AG09319 (cell line): ENCODE data around the gene PXMP2.

Experiments
- DNase-seq: peaks from one replicate; pipeline ENCODE4 v3.0.0-alpha.2; 2010; ENCODE audit warnings: low read depth; ENCODE audit errors: extremely low read depth
- CTCF ChIP-seq: IDR thresholded peaks from 2 replicates; pipeline ENCODE4 v1.5.1; 2011; ENCODE audit warnings: low read depth, mild to moderate bottlenecking, inconsistent platforms, low read length, moderate library complexity

PXMP2 gene

GRCh38 chr12:132653567-132654290, 33.7 kb upstream of the PXMP2 start:
- peak; percentile 7 for DNase-seq
- TF ChIP-seq CTCF: no peak

- no peak for DNase-seq
- TF ChIP-seq CTCF: no peak
Measured at GRCh38 chr12:132657004-132657727, 30.2 kb upstream of the PXMP2 start.

- TF ChIP-seq CTCF: no peak
- no peak for DNase-seq
Measured at GRCh38 chr12:132658149-132658894, 29.1 kb upstream of the PXMP2 start.

- TF ChIP-seq CTCF: no peak
- DNase-seq: no peak
Measured at GRCh38 chr12:132659146-132659545, 28.2 kb upstream of the PXMP2 start.

GRCh38 chr12:132660052-132660451, 27.3 kb upstream of the PXMP2 start:
- DNase-seq: no peak
- TF ChIP-seq CTCF: no peak

- DNase-seq: no peak
- TF ChIP-seq CTCF: no peak
Measured at GRCh38 chr12:132660996-132661395, 26.4 kb upstream of the PXMP2 start.

GRCh38 chr12:132661972-132662371, 25.4 kb upstream of the PXMP2 start:
- TF ChIP-seq CTCF: no peak
- no peak for DNase-seq
